ENCODE measurements around the gene MMP11. TPM values are rescaled to one million over a fixed set of nuclear protein-coding genes. Genes with fewer than 3 reads are reported as not detected.

The MMP11 gene
- total and polyA plus RNA-seq, 2 experiments from 2014 or later, result 5.3 to 17.4 TPM

DNA sequence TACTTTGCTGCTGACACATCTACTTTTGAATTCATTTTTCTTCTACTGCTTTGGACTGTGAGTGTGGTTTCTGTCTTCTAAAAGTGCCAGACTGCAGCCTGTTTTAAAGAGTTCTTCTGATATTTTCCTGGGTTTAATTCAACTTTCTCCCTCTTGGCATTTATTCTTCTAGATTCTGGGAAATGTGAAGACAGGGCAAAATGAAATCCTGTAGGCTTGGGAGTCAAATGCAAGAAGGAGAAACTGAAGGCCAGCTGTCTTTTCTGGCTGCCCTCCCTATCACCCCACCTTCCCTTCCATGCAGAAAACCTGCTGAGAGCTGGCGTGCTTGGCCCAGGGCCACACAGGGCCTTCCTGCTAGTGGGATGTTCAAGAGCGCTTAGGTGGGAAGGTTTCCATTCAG lies 29.3 kb upstream of the MMP11 start:
- TF ChIP-seq, protein P1, sequence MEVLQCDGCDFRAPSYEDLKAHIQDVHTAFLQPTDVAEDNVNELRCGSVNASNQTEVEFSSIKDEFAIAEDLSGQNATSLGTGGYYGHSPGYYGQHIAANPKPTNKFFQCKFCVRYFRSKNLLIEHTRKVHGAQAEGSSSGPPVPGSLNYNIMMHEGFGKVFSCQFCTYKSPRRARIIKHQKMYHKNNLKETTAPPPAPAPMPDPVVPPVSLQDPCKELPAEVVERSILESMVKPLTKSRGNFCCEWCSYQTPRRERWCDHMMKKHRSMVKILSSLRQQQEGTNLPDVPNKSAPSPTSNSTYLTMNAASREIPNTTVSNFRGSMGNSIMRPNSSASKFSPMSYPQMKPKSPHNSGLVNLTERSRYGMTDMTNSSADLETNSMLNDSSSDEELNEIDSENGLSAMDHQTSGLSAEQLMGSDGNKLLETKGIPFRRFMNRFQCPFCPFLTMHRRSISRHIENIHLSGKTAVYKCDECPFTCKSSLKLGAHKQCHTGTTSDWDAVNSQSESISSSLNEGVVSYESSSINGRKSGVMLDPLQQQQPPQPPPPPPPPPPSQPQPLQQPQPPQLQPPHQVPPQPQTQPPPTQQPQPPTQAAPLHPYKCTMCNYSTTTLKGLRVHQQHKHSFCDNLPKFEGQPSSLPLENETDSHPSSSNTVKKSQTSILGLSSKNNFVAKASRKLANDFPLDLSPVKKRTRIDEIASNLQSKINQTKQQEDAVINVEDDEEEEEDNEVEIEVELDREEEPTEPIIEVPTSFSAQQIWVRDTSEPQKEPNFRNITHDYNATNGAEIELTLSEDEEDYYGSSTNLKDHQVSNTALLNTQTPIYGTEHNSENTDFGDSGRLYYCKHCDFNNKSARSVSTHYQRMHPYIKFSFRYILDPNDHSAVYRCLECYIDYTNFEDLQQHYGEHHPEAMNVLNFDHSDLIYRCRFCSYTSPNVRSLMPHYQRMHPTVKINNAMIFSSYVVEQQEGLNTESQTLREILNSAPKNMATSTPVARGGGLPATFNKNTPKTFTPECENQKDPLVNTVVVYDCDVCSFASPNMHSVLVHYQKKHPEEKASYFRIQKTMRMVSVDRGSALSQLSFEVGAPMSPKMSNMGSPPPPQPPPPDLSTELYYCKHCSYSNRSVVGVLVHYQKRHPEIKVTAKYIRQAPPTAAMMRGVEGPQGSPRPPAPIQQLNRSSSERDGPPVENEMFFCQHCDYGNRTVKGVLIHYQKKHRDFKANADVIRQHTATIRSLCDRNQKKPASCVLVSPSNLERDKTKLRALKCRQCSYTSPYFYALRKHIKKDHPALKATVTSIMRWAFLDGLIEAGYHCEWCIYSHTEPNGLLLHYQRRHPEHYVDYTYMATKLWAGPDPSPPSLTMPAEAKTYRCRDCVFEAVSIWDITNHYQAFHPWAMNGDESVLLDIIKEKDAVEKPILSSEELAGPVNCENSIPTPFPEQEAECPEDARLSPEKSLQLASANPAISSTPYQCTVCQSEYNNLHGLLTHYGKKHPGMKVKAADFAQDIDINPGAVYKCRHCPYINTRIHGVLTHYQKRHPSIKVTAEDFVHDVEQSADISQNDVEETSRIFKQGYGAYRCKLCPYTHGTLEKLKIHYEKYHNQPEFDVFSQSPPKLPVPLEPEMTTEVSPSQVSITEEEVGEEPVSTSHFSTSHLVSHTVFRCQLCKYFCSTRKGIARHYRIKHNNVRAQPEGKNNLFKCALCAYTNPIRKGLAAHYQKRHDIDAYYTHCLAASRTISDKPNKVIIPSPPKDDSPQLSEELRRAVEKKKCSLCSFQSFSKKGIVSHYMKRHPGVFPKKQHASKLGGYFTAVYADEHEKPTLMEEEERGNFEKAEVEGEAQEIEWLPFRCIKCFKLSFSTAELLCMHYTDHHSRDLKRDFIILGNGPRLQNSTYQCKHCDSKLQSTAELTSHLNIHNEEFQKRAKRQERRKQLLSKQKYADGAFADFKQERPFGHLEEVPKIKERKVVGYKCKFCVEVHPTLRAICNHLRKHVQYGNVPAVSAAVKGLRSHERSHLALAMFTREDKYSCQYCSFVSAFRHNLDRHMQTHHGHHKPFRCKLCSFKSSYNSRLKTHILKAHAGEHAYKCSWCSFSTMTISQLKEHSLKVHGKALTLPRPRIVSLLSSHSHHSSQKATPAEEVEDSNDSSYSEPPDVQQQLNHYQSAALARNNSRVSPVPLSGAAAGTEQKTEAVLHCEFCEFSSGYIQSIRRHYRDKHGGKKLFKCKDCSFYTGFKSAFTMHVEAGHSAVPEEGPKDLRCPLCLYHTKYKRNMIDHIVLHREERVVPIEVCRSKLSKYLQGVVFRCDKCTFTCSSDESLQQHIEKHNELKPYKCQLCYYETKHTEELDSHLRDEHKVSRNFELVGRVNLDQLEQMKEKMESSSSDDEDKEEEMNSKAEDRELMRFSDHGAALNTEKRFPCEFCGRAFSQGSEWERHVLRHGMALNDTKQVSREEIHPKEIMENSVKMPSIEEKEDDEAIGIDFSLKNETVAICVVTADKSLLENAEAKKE (CRISPR knock-in tag; IDR thresholded peaks at IDR 0.05), result no peak
- TF ChIP-seq ZNF114 (CRISPR knock-in tag; IDR thresholded peaks at IDR 0.05), result no peak
- Histone ChIP-seq H3F3A (replicated peaks; ENCODE audit: low read depth) (no peaks in the 10 kb centered on the region), H3K36me3 (ENCODE audit: insufficient read depth) (no peaks in the 10 kb centered on the region), H4K20me1 (replicated peaks; ENCODE audit: insufficient read depth) (no peaks in the 10 kb centered on the region), H3K4me2 (no peak overlapping the region), H3K4me3 (no peak overlapping the region), H3K4me1 (ENCODE audit: insufficient read depth) (no peaks in the 10 kb centered on the region), H3K27me3 (ENCODE audit: insufficient read depth) (no peaks in the 10 kb centered on the region), H3K79me2 (replicated peaks; ENCODE audit: insufficient read depth) (no peaks in the 10 kb centered on the region), H3K27ac (ENCODE audit: low read depth) (no peak overlapping the region), H3K9me2 (ENCODE audit: insufficient read depth) (no peaks in the 10 kb centered on the region), H2AFZ (no peak overlapping the region)
- Mint-ChIP-seq H3K9me3 (no peaks in the 10 kb centered on the region; the same call in 2 of the 3 replicates), H3K27ac (no peak overlapping the region), H3K27me3 (ENCODE audit: insufficient read depth, low read depth, poor library complexity) (peaks cover 8% of the 10 kb centered on the region), H3K4me3 (no peak overlapping the region), H3K36me3 (ENCODE audit: low read depth) (peaks cover 20% of the 10 kb centered on the region), H3K4me1 (peaks cover 2% of the 10 kb centered on the region; the same call in 1 of the 3 replicates)
- no peak for DNase-seq (ENCODE audit: low spot score)
- ATAC-seq, result no peak

DNA sequence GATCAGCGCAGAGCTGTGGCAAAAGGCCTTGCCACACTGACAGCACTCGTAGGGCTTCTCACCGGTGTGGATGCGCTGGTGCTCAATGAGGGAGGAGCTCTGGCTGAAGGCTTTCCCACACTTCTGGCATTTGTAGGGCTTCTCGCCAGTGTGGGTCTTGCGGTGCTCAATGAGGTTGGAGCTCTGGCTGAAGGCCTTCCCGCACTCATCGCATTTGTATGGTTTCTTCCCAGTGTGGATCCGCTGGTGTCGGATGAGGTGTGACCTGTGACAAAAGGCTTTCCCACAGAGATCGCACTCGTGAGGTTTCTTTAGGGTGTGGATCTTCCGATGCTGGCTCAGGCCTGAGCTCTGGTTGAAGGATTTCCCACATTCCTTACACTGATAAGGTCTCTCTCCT lies 28.6 kb upstream of the MMP11 start:
- no peak for ATAC-seq
- peaks cover 20% of the 10 kb centered on the region for H3K36me3 Mint-ChIP-seq (ENCODE audit: low read depth)
- H3K4me1 Mint-ChIP-seq, result peaks cover 2% of the 10 kb centered on the region; the same call in 1 of the 3 replicates
- H3K27ac Mint-ChIP-seq, result no peak overlapping the region
- Histone ChIP-seq H3K79me2 (replicated peaks; ENCODE audit: insufficient read depth) (no peaks in the 10 kb centered on the region; the same call in 1 of the 2 replicates), H3K4me1 (ENCODE audit: insufficient read depth) (no peaks in the 10 kb centered on the region), H3K9me2 (ENCODE audit: insufficient read depth) (no peaks in the 10 kb centered on the region), H2AFZ (no peak overlapping the region), H3F3A (replicated peaks; ENCODE audit: low read depth) (no peaks in the 10 kb centered on the region), H4K20me1 (replicated peaks; ENCODE audit: insufficient read depth) (no peaks in the 10 kb centered on the region), H3K27me3 (ENCODE audit: insufficient read depth) (no peaks in the 10 kb centered on the region), H3K36me3 (ENCODE audit: insufficient read depth) (no peaks in the 10 kb centered on the region), H3K27ac (ENCODE audit: low read depth) (no peak overlapping the region), H3K4me2 (no peak overlapping the region), H3K4me3 (no peak overlapping the region)
- H3K27me3 Mint-ChIP-seq (ENCODE audit: insufficient read depth, low read depth, poor library complexity), result peaks cover 8% of the 10 kb centered on the region
- no peak overlapping the region for H3K4me3 Mint-ChIP-seq
- DNase-seq (ENCODE audit: low spot score), result no peak
- H3K9me3 Mint-ChIP-seq, result no peaks in the 10 kb centered on the region; the same call in 2 of the 3 replicates
- TF ChIP-seq, protein P2, sequence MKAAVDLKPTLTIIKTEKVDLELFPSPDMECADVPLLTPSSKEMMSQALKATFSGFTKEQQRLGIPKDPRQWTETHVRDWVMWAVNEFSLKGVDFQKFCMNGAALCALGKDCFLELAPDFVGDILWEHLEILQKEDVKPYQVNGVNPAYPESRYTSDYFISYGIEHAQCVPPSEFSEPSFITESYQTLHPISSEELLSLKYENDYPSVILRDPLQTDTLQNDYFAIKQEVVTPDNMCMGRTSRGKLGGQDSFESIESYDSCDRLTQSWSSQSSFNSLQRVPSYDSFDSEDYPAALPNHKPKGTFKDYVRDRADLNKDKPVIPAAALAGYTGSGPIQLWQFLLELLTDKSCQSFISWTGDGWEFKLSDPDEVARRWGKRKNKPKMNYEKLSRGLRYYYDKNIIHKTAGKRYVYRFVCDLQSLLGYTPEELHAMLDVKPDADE (IDR thresholded peaks at IDR 0.05), result no peak
- TF ChIP-seq JUNB (IDR thresholded peaks at IDR 0.05; ENCODE audit: unreplicated experiment) (no peak), ZNF331 (CRISPR knock-in tag; IDR thresholded peaks at IDR 0.05; ENCODE audit: low read depth) (no peak), POLR2AphosphoS5 (IDR thresholded peaks at IDR 0.05; ENCODE audit: low read depth) (no peak), EZH2 (IDR thresholded peaks at IDR 0.05; ENCODE audit: low read depth, unreplicated experiment) (no peak), ZNF114 (CRISPR knock-in tag; IDR thresholded peaks at IDR 0.05) (no peak)
